SK-N-SH (cell line): ENCODE results near the gene BCO2. TPM values are rescaled to one million over a fixed set of nuclear protein-coding genes. Genes with fewer than 3 reads are reported as not detected.

Source experiments
- CTCF ChIA-PET: fragments of 300-600, 350-600 bp; formaldehyde crosslinking; extraction: SDS; loops from one replicate; lab custom pipeline; 2021; lab: Yijun Ruan, JAX
- POLR2A ChIA-PET: fragments of 350-600 bp; sonication (Branson Sonifier 250); formaldehyde crosslinking; extraction: SDS; loops from one replicate; lab custom pipeline; 2020; ENCODE audit warnings: antibody characterized with exemption, inconsistent platforms; lab: Yijun Ruan, JAX
- DNase-seq: peaks from one replicate; pipeline ENCODE4 v3.0.0; 2012
- H2AFZ ChIP-seq: fragments of 200-600 bp; sonication (generic); 2 replicates; pipeline ENCODE4 v1.8.1; 2016; ENCODE audit warnings: antibody characterized with exemption, mild to moderate bottlenecking, low read depth
- H3F3A ChIP-seq: fragments of 200-600 bp; sonication (generic); replicated peaks from 2 replicates; pipeline ENCODE3; 2016; ENCODE audit warnings: antibody characterized with exemption, mild to moderate bottlenecking; ENCODE audit not compliant: insufficient read depth
- H3K27ac ChIP-seq, 2 experiments: fragments of 200-500 bp in 1 of 2; fragments of 200-600 bp in 1 of 2; sonication (Bioruptor generic) in 1 of 2; sonication (generic), shearing (Covaris generic) in 1 of 2; 2 replicates each; pipeline versions ENCODE4 v1.5.1 to v1.6.1; 2014 to 2016; ENCODE audit warnings: low read depth in 2 of 2, inconsistent platforms in 1 of 2, low read length in 1 of 2, mild to moderate bottlenecking in 1 of 2, mixed read lengths in 1 of 2
- H3K27me3 ChIP-seq: fragments of 200-600 bp; sonication (generic), shearing (Covaris generic); 2 replicates; pipeline ENCODE4 v1.6.1; 2016; ENCODE audit warnings: mixed run types; ENCODE audit not compliant: insufficient read depth
- H3K36me3 ChIP-seq, 2 experiments: fragments of 200-500 bp in 1 of 2; fragments of 200-600 bp in 1 of 2; sonication (Bioruptor generic) in 1 of 2; sonication (generic) in 1 of 2; replicated peaks in 1 of 2; 2 replicates each; pipeline versions ENCODE3 to v1.5.1; 2014 to 2016; ENCODE audit warnings: low read length in 1 of 2, mild to moderate bottlenecking in 1 of 2; ENCODE audit not compliant: insufficient read depth in 2 of 2, control insufficient read depth in 1 of 2
- H3K4me1 ChIP-seq, 2 experiments: fragments of 200-500 bp in 1 of 2; fragments of 200-600 bp in 1 of 2; sonication (Bioruptor generic) in 1 of 2; sonication (generic), shearing (Covaris generic) in 1 of 2; 2 replicates each; pipeline versions ENCODE4 v1.5.1 to v1.6.1; 2014 to 2016; ENCODE audit warnings: low read depth in 1 of 2, low read length in 1 of 2, mixed run types in 1 of 2; ENCODE audit not compliant: insufficient read depth in 2 of 2, control insufficient read depth in 1 of 2
- H3K4me2 ChIP-seq: fragments of 200-600 bp; sonication (generic), shearing (Covaris generic); 2 replicates; pipeline ENCODE4 v1.6.1; 2017; ENCODE audit warnings: mixed run types
- H3K4me3 ChIP-seq, 2 experiments: fragments of 200-500 bp in 1 of 2; fragments of 200-600 bp in 1 of 2; sonication (Bioruptor generic) in 1 of 2; sonication (generic), shearing (Covaris generic) in 1 of 2; 2 replicates each; pipeline versions ENCODE4 v1.5.1 to v1.8.1; 2014 to 2016; ENCODE audit warnings: low read depth in 2 of 2, inconsistent platforms in 1 of 2, low read length in 1 of 2, mild to moderate bottlenecking in 1 of 2, mixed read lengths in 1 of 2, moderate library complexity in 1 of 2
- H3K79me2 ChIP-seq: fragments of 200-600 bp; sonication (generic); 2 replicates; pipeline ENCODE4 v1.8.1; 2017; ENCODE audit warnings: mild to moderate bottlenecking; ENCODE audit not compliant: insufficient read depth
- H3K9ac ChIP-seq: fragments of 200-600 bp; sonication (generic); 2 replicates; pipeline ENCODE4 v1.6.1; 2017; ENCODE audit warnings: mixed run types
- H3K9me2 ChIP-seq: fragments of 200-600 bp; sonication (generic); 2 replicates; pipeline ENCODE4 v1.6.1; 2017; ENCODE audit warnings: mixed run types
- H3K9me3 ChIP-seq: fragments of 200-600 bp; sonication (generic); 2 replicates; pipeline ENCODE4 v1.6.1; 2017; ENCODE audit warnings: mixed run types, mild to moderate bottlenecking, moderate library complexity
- H4K20me1 ChIP-seq: fragments of 200-600 bp; sonication (generic); 2 replicates; pipeline ENCODE4 v1.6.1; 2017; ENCODE audit warnings: mild to moderate bottlenecking, mixed run types; ENCODE audit not compliant: insufficient read depth
- ELF1 ChIP-seq: IDR thresholded peaks from 2 replicates; pipeline ENCODE4 v1.4.0; 2012
- EZH2phosphoT487 ChIP-seq: fragments of 200-600 bp; sonication (generic); IDR thresholded peaks from 2 replicates; pipeline ENCODE4 v1.6.1; 2017; ENCODE audit warnings: low read depth, mixed run types, mild to moderate bottlenecking, antibody characterized with exemption, moderate library complexity, borderline replicate concordance
- FOXM1 ChIP-seq: IDR thresholded peaks from 2 replicates; pipeline ENCODE4 v1.4.0; 2012; ENCODE audit warnings: low read depth, mild to moderate bottlenecking
- GABPA ChIP-seq: IDR thresholded peaks from 2 replicates; pipeline ENCODE4 v1.4.0; 2012; ENCODE audit warnings: low read depth, mild to moderate bottlenecking
- GATA2 ChIP-seq: sonication (generic); formaldehyde crosslinking; IDR thresholded peaks from 2 replicates; pipeline ENCODE4 v1.5.0; 2020; ENCODE audit warnings: mild to moderate bottlenecking, missing genetic modification reagents
- JUND ChIP-seq: IDR thresholded peaks from 2 replicates; pipeline ENCODE4 v1.4.0; 2012
- MEF2A ChIP-seq: IDR thresholded peaks from 2 replicates; pipeline ENCODE4 v1.4.0; 2012; ENCODE audit warnings: low read depth, borderline replicate concordance
- NRF1 ChIP-seq: IDR thresholded peaks from 2 replicates; pipeline ENCODE4 v1.6.1; 2012; ENCODE audit warnings: low read depth, mild to moderate bottlenecking, low read length
- POLR2AphosphoS5 ChIP-seq: IDR thresholded peaks from 2 replicates; pipeline ENCODE4 v1.6.1; 2012; ENCODE audit warnings: low read depth, low read length
- RAD21 ChIP-seq: IDR thresholded peaks from 2 replicates; pipeline ENCODE4 v1.6.1; 2012; ENCODE audit warnings: mild to moderate bottlenecking, low read length
- RCOR1 ChIP-seq: fragments of 150-350 bp; IDR thresholded peaks from 2 replicates; pipeline ENCODE4 v1.6.1; 2017; ENCODE audit warnings: antibody characterized with exemption, low read length
- RFX5 ChIP-seq: IDR thresholded peaks from 2 replicates; pipeline ENCODE4 v1.6.1; 2012; ENCODE audit warnings: mild to moderate bottlenecking, improper control_type of control experiment, low read length
- SMC3 ChIP-seq: IDR thresholded peaks from 2 replicates; pipeline ENCODE4 v1.6.1; 2012; ENCODE audit warnings: low read depth, low read length, improper control_type of control experiment
- TEAD4 ChIP-seq: IDR thresholded peaks from 2 replicates; pipeline ENCODE4 v1.4.0; 2012; ENCODE audit warnings: mild to moderate bottlenecking, borderline replicate concordance; ENCODE audit not compliant: insufficient read depth
- WGBS: methylation state at CpG from one replicate; pipeline ENCODE4 v1.1.6; 2017; ENCODE audit warnings: low lambda C conversion rate; 5-methylcytosine and 5-hydroxymethylcytosine counted together
- polyA plus RNA-seq, 3 experiments: library from polyadenylated mRNA; depleted of rRNA; stranded (reverse); fragments of >200 nt; gene quantifications; 2 replicates each; pipeline ENCODE4 v1.2.3, GENCODE V29; 2012
- TF ChIP-seq, protein P1 (sequence below): IDR thresholded peaks from 2 replicates; pipeline ENCODE4 v1.6.1; 2012; ENCODE audit warnings: mild to moderate bottlenecking, low read depth, low read length, moderate library complexity
- TF ChIP-seq, protein P2 (sequence below): IDR thresholded peaks from 2 replicates; pipeline ENCODE4 v1.4.0; 2012; ENCODE audit warnings: low read depth, borderline replicate concordance
- TF ChIP-seq, protein P3 (sequence below): fragments of 150-350 bp; IDR thresholded peaks from 2 replicates; pipeline ENCODE4 v1.6.1; 2017; ENCODE audit warnings: antibody characterized with exemption, low read length, low read depth, borderline replicate concordance

BCO2 gene
- polyA plus RNA-seq, 1 of the 3 experiments (the other 2 are of a cell fraction), result 0.87 TPM

DNA sequence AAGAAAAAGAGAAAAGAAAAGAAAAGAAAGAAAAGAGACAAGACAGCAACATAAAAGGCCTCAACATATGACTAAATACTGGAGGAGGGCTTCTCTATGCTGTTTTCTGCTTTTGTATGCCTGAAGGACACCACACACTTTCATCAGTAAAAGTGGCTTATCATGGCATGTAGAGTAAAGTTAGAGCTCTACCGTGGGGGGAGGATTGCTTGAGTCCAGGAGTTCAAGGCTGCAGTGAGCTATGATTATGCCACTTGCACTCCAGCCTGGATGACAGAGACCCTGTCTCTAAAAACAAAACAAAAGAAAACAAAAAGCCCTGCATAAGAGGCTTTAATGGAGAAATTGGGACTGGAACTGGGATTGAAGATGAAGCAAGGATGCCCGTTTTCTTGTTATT lies 56.6 kb downstream of the BCO2 start:
- Histone ChIP-seq H3K4me1 (peaks cover 8 to 14% of the 10 kb centered on the region in 2 experiments; a peak in 3 of 4 replicates), H3K9me3 (no peaks in the 10 kb centered on the region), H3K27me3 (no peaks in the 10 kb centered on the region), H3K36me3 (peaks cover 59 to 72% of the 10 kb centered on the region in 2 experiments), H3K9me2 (no peaks in the 10 kb centered on the region), H3K27ac (no peak overlapping the region), H3K4me3 (no peak overlapping the region), H2AFZ (no peak overlapping the region), H4K20me1 (no peaks in the 10 kb centered on the region), H3F3A (no peaks in the 10 kb centered on the region), H3K9ac (no peak overlapping the region), H3K79me2 (peaks cover 46% of the 10 kb centered on the region), H3K4me2 (no peak overlapping the region)
- 90% methylated on average over 2 of the region's 2 CpGs for WGBS
- ChIA-PET CTCF (interaction anchor here (0.9 to 1.8 kb wide), 4 partner anchors 11 to 48 kb away, joined by 3 to 6 read pairs (median 4); no protein-coding TSS in a partner anchor), POLR2A (no interaction called here)
- DNase-seq, result no peak
- no peak for TF ChIP-seq GATA2 (CRISPR knock-in tag)
- no peak for TF ChIP-seq EZH2phosphoT487
- no peak for TF ChIP-seq JUND
- TF ChIP-seq, protein P1, sequence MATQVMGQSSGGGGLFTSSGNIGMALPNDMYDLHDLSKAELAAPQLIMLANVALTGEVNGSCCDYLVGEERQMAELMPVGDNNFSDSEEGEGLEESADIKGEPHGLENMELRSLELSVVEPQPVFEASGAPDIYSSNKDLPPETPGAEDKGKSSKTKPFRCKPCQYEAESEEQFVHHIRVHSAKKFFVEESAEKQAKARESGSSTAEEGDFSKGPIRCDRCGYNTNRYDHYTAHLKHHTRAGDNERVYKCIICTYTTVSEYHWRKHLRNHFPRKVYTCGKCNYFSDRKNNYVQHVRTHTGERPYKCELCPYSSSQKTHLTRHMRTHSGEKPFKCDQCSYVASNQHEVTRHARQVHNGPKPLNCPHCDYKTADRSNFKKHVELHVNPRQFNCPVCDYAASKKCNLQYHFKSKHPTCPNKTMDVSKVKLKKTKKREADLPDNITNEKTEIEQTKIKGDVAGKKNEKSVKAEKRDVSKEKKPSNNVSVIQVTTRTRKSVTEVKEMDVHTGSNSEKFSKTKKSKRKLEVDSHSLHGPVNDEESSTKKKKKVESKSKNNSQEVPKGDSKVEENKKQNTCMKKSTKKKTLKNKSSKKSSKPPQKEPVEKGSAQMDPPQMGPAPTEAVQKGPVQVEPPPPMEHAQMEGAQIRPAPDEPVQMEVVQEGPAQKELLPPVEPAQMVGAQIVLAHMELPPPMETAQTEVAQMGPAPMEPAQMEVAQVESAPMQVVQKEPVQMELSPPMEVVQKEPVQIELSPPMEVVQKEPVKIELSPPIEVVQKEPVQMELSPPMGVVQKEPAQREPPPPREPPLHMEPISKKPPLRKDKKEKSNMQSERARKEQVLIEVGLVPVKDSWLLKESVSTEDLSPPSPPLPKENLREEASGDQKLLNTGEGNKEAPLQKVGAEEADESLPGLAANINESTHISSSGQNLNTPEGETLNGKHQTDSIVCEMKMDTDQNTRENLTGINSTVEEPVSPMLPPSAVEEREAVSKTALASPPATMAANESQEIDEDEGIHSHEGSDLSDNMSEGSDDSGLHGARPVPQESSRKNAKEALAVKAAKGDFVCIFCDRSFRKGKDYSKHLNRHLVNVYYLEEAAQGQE, result no peak
- TF ChIP-seq FOXM1, result no peak
- no peak for TF ChIP-seq NRF1
- no peak for TF ChIP-seq MEF2A
- no peak for TF ChIP-seq ELF1
- TF ChIP-seq, protein P2, sequence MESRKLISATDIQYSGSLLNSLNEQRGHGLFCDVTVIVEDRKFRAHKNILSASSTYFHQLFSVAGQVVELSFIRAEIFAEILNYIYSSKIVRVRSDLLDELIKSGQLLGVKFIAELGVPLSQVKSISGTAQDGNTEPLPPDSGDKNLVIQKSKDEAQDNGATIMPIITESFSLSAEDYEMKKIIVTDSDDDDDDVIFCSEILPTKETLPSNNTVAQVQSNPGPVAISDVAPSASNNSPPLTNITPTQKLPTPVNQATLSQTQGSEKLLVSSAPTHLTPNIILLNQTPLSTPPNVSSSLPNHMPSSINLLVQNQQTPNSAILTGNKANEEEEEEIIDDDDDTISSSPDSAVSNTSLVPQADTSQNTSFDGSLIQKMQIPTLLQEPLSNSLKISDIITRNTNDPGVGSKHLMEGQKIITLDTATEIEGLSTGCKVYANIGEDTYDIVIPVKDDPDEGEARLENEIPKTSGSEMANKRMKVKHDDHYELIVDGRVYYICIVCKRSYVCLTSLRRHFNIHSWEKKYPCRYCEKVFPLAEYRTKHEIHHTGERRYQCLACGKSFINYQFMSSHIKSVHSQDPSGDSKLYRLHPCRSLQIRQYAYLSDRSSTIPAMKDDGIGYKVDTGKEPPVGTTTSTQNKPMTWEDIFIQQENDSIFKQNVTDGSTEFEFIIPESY, result no peak
- no peak for TF ChIP-seq POLR2AphosphoS5
- no peak for TF ChIP-seq GABPA
- no peak for TF ChIP-seq RFX5
- no peak for TF ChIP-seq RCOR1
- no peak for TF ChIP-seq SMC3
- TF ChIP-seq TEAD4, result no peak
- no peak for TF ChIP-seq RAD21
- TF ChIP-seq, protein P3, sequence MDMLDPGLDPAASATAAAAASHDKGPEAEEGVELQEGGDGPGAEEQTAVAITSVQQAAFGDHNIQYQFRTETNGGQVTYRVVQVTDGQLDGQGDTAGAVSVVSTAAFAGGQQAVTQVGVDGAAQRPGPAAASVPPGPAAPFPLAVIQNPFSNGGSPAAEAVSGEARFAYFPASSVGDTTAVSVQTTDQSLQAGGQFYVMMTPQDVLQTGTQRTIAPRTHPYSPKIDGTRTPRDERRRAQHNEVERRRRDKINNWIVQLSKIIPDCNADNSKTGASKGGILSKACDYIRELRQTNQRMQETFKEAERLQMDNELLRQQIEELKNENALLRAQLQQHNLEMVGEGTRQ, result no peak
